SKM-1 treated with dmso at 0.1 percent for 144 hours (cell line): ENCODE results near the gene RAB1A.
A peak's percentile ranks its signal among the peaks of the same experiment; 100 is the strongest.

Source experiments
- DNase-seq: peaks from one replicate; lab custom pipeline; 2025; ENCODE audit not compliant: unreplicated experiment; lab: John Stamatoyannopoulos, UW

RAB1A gene

DNA sequence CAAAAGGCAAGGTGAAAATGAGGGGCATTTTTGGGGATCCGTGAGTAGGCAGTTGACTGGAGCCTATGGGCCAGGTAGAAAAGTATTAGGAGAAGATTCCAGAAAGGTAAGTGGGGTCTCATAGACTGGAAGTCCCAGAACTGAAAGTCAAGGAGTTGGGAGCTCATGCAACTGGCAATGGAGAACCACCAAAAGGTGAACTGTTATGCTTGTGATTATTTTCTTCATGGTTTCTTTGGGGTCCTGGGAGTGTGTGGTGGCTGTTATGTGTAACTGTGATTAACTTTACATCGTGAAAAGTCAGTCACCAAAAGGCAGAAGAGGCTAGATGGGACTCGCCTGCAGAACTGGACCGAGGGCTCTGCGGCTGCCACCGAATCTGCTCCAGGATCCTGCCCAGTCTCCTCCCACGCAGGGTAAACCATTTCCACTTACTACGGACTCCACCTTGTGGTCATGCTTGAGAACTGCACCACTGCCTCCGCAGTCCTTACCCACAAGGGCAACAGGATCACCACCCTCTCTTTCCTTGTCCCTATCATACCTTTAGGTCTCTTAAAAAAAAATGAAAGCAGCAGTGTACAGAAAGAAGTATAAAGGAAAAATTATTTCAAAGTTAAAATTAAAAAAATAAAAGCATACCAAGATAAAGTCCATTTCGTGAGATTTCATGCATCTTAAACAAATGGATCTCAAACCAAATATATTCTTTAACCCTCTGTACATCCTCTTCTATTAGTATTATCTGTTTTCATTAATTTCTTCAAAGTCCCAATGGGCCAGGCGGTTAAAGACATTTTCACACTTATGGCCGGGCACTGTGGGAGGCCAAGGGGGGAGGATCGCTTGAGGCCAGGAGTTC, 89.3 kb downstream of the RAB1A start:
- DNase-seq = peak; percentile 77

DNA sequence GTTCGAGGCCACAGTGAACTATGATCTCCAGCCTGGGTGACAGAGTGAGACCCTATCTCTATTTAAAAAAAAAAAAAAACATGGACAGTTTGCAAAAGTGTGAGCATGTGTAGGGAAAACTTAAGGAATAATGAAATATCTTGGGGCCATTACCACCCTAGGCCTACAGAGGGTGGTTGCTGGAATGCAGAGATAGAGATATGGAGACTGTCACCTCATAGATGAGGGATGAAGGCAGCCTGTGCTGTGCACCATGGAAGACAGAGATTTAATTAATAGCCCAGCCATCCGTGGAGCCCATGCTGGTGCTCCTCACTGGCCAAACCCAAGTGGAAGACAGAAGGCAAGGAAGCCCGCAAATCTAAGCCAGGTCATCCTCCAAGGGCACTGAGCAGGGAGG, 90.3 kb downstream of the RAB1A start:
- no peak for DNase-seq

DNA sequence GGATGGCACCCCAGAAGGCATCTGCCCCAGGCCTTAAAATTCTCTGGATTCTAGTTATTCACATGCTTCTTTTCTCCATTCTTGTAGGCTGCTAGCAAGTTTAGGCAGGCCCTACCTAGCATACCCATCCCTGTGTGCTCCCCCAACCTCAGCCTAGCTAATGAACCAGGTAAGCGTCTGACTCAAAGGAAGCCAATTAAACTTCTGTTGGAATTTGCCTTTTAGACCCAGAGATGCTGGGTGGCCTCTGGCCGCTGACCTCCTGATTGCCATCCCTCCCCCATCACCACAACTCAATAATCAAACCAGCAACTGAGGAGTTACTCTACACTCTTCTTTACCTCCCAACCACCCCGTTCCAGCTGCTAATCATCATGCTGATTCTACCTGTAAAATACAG, 92.7 kb downstream of the RAB1A start:
- no peak for DNase-seq
